Ishikawa (cell line): ENCODE measurements around the gene SLC39A10.

Source experiments
- CEBPB ChIP-seq: IDR thresholded peaks from 2 replicates; pipeline ENCODE4 v1.6.1; 2012
- CREB1 ChIP-seq: IDR thresholded peaks from 2 replicates; pipeline ENCODE4 v1.6.1; 2012; ENCODE audit warnings: low read depth
- EGR1 ChIP-seq: IDR thresholded peaks from 2 replicates; pipeline ENCODE4 v1.6.1; 2012
- EP300 ChIP-seq: IDR thresholded peaks from 2 replicates; pipeline ENCODE4 v1.6.1; 2012; ENCODE audit warnings: borderline replicate concordance
- NFIC ChIP-seq: IDR thresholded peaks from 2 replicates; pipeline ENCODE4 v1.6.1; 2012
- RAD21 ChIP-seq: IDR thresholded peaks from 2 replicates; pipeline ENCODE4 v1.6.1; 2012; ENCODE audit warnings: low read depth
- TAF1 ChIP-seq: IDR thresholded peaks from 2 replicates; pipeline ENCODE4 v1.6.1; 2012; ENCODE audit warnings: low read depth, mild to moderate bottlenecking
- TEAD4 ChIP-seq: IDR thresholded peaks from 2 replicates; pipeline ENCODE4 v1.6.1; 2012
- YY1 ChIP-seq: IDR thresholded peaks from 2 replicates; pipeline ENCODE4 v1.6.1; 2012; ENCODE audit warnings: low read depth
- ZBTB7A ChIP-seq: IDR thresholded peaks from 2 replicates; pipeline ENCODE4 v1.6.1; 2012; ENCODE audit warnings: low read depth
- TF ChIP-seq, protein P1 (sequence below): IDR thresholded peaks from 2 replicates; pipeline ENCODE4 v1.6.1; 2012; ENCODE audit warnings: low read depth, mild to moderate bottlenecking
- TF ChIP-seq, protein P2 (sequence below): IDR thresholded peaks from 2 replicates; pipeline ENCODE4 v1.6.1; 2012

GRCh38 chr2:195682077-195682476, 25.1 kb downstream of the SLC39A10 start:
- TF ChIP-seq EP300 (no peak), EGR1 (no peak), TAF1 (no peak), NFIC (no peak), CEBPB (no peak), YY1 (no peak), ZBTB7A (no peak), CREB1 (no peak), RAD21 (no peak), TEAD4 (no peak)
- TF ChIP-seq, protein P1, sequence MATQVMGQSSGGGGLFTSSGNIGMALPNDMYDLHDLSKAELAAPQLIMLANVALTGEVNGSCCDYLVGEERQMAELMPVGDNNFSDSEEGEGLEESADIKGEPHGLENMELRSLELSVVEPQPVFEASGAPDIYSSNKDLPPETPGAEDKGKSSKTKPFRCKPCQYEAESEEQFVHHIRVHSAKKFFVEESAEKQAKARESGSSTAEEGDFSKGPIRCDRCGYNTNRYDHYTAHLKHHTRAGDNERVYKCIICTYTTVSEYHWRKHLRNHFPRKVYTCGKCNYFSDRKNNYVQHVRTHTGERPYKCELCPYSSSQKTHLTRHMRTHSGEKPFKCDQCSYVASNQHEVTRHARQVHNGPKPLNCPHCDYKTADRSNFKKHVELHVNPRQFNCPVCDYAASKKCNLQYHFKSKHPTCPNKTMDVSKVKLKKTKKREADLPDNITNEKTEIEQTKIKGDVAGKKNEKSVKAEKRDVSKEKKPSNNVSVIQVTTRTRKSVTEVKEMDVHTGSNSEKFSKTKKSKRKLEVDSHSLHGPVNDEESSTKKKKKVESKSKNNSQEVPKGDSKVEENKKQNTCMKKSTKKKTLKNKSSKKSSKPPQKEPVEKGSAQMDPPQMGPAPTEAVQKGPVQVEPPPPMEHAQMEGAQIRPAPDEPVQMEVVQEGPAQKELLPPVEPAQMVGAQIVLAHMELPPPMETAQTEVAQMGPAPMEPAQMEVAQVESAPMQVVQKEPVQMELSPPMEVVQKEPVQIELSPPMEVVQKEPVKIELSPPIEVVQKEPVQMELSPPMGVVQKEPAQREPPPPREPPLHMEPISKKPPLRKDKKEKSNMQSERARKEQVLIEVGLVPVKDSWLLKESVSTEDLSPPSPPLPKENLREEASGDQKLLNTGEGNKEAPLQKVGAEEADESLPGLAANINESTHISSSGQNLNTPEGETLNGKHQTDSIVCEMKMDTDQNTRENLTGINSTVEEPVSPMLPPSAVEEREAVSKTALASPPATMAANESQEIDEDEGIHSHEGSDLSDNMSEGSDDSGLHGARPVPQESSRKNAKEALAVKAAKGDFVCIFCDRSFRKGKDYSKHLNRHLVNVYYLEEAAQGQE: no peak
- TF ChIP-seq, protein P2, sequence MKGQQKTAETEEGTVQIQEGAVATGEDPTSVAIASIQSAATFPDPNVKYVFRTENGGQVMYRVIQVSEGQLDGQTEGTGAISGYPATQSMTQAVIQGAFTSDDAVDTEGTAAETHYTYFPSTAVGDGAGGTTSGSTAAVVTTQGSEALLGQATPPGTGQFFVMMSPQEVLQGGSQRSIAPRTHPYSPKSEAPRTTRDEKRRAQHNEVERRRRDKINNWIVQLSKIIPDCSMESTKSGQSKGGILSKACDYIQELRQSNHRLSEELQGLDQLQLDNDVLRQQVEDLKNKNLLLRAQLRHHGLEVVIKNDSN: no peak
